Measurements from ENCODE around the gene DDX10.
A peak's percentile ranks its signal among the peaks of the same experiment; 100 is the strongest.

Gene DDX10

DNA sequence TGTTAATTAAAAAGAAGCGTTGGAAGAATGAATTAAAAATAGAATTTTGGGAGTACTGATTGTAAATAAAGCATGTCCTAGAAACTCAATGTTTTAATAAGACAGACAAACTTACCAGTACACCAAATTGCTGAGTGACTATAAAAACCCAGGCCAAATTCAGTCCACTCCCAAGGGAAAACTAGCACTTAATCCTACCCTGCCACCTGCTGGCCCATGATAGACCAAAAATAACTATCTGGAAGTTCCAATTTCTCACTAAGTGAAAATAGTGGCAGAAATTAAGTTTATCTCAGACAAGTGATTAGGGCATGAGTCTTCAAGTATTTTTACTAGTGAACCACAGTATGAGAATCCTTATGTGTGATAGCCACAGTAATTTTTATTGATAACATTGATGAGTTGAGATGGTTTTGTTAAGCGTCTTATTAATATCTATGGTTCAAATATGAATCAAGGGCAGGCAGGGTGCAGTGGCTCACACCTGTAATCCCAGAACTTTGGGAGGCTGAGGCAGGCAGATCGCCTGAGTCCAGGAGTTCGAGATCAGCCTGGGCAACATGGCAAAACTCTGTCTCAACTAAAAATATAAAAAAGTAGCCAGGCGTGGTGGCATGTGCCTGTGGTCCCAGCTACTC lies 9.8 kb upstream of the DDX10 start:
- DNase-seq (ENCODE audit: low spot score) = no peak

DNA sequence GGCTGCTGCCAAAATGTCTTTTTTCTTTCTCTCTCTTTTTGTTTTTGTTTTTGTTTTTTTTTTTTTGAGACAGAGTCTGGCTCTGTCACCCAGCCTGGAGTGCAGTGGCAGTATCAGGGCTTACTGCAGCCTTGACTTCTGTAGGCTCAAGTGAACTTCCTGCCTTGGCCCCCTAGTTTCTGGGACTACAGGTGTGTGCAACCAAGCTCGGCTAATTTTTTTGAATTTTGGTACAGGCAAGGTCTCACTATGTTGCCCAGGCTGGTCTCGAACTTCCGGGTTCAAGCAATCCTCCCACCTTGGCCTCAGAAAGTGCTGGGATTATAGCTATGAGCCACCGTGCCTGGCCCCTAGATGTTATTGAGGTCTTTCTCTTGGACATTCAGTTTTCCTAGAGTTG lies 2.2 kb upstream of the DDX10 start:
- no peak for DNase-seq (ENCODE audit: low spot score)

DNA sequence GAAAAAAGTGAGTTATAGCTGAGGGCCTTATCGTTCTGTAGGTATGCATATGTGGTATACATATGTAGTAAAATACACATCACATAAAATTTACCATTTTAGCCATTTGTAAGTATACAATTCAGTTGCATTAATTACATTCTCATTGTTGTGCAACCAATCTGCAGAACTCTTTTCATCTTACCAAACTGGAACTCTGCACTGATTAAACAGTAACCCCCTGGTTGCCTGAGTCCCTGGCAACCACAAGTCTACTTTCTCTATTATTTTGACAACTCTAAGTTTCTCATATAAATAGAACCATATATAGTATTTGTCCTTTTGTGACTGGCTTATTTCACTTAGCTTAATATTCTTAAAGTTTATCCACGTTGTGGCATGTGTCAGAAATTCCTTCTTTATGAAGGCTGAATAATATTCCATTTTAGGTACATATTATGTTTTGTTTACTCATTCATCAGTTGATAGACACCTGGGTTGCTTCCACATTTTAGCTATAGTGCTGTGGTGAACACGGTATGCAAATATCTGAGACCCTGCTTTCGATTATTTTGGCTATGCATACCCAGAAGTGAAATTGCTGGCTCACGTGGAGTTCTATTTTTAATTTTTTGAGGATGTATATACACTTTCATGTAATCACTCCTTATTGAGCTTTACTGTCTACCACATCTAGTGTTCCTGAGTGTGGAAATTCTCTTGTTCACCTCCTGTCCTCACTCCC lies 1.6 kb upstream of the DDX10 start:
- no peak for DNase-seq (ENCODE audit: low spot score)

DNA sequence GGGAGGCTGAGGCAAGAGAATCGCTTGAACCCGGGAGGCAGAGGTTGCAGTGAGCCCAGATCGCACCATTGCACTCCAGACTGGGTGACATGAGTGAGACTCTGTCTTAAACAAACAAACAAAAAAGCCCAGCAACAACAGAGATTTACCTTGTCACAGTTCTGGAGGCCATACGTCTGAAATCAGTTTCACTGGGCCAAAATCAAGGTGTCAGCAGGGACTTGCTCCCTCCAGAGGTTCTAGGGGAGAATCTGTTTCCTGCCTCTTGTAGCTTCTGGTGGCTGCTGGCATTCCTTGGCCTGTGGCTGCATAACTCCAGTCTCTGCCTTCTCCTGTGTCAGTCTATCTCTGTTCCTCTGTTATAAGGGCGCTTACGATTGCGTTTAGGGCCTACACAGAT lies 1.5 kb downstream of the DDX10 start:
- no peak for DNase-seq (ENCODE audit: low spot score)

DNA sequence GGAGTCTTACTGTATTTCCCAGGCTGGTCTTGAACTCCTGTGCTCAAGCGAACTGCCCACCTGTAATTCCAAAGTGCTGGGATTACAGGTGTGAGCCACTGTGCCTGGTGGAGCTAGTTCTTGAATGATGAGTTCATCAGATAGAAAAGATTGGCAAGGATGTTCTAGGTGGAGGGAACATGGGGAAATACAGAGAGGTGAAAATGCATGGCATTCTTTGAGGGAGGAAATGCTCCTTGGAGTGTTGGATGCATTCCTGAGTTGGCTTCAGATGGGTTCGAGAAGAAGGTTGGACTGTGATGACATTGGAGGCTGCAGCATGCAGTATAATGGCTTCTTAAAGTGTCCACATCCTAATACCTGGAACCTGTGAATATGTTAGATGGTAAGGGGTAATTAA lies 4.4 kb downstream of the DDX10 start:
- DNase-seq (ENCODE audit: low spot score) = no peak

DNA sequence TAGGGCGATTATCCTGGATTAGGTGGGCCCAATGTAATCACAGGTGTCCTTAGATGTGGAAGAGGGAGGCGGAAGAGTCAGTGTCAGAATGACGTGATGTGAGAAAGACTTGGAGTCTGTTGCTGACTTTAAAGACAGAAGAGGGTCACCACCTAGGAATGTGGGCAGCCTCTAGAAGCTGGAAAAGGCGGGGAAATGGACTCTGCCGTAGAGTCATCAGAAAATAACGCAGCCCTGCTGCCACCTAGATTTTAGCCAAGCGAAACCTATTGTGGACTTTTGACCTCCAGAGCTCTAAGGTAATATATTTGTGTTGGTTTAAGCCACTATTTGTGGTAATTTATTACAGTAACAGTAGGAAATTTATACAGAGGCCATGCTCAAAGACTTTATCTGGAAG lies 4.8 kb downstream of the DDX10 start:
- no peak for DNase-seq (ENCODE audit: low spot score)

DNA sequence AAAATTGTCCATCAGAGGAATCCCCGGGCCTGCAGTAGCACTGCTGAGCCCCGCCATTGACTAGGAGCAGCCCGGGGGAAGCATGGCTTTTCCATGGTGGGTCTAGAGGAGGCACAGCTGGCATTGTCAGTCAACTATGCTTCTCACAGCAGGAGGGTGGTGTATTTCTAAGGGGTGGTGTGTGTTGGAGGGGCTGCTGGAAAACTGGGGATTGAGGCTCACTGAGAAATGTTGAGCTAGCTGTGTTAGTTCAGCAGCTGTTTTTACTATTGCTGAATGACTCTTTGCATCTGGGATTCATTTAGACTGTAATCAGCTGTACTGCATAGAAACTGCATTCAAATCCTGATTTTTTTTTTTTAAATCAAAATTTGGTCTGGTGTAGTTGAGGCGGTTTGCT lies 5.6 kb downstream of the DDX10 start:
- DNase-seq (ENCODE audit: low spot score) = no peak

DNA sequence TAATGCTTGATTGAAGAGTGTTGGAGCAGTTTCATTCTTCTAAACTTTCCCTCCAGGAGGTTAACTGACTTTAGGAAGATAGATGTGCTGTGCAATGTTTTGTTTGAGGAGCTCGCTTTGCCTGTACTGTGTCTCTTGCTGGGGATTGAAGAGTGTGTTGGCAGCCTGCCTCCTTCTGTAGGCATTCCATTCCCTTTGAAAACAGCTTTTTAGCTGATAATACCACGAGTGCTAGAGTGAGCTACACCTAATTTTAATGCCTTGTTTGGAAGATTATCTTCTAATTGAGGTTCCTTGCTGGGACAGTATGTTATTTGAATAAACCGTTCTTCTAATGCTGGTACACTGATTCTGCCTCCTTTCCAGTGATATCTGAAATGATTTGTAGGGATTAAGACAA lies 7.2 kb downstream of the DDX10 start:
- DNase-seq (ENCODE audit: low spot score) = no peak

DNA sequence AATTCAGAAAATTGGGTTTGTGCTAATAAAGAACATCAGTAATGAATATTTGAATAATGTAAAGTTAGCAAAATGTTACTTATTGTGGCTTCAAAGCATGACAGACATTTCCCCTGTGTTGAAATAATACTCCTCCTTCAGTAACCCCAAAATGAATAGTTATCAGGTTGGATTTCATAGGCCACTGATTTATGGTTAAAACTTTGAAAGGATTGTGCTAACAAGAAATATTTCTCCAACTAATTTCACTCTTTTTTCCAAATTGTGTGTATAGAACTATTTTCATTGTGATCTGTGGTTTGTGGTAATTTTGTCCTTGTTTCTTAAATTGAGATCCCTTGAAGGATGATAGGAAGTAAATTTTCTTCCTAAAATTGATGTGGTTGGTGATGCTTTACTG lies 7.9 kb downstream of the DDX10 start:
- no peak for DNase-seq (ENCODE audit: low spot score)

DNA sequence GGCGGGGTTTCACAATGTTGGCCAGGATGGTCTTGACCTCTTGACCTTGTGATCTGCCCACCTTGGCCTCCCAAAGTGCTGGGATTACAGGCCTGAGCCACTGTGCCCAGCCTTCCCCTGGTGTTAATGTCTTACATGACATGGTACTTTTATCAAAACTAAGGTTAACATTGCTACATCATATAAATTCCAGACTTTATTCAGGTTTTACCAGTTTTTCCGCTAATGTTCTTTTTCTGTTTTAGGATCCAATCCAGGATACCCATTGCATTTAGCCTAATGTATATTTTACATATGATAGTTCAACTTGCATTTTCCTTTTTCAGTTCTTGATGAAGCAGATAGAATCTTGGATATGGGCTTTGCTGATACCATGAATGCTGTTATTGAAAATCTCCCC lies 14.2 kb downstream of the DDX10 start:
- no peak for DNase-seq (ENCODE audit: low spot score)

DNA sequence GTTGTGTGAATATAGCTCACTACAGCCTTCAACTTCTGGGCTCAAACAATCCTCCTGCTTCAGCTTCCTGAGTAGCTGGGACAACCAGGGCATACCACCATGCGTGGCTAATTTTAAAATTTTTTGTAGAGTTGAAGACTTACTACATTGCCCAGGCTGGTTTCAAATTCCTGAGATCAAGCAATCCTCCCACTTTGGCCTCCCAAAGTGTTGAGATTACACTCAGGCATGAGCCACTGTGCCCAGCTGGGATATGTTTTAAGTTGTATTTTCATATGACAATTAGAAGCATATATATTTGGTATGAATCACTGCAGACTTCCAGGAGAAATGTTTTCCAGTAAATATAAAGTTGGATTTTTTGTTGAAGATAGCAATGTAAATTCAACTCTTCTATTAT lies 15.4 kb downstream of the DDX10 start:
- no peak for DNase-seq (ENCODE audit: low spot score)

DNA sequence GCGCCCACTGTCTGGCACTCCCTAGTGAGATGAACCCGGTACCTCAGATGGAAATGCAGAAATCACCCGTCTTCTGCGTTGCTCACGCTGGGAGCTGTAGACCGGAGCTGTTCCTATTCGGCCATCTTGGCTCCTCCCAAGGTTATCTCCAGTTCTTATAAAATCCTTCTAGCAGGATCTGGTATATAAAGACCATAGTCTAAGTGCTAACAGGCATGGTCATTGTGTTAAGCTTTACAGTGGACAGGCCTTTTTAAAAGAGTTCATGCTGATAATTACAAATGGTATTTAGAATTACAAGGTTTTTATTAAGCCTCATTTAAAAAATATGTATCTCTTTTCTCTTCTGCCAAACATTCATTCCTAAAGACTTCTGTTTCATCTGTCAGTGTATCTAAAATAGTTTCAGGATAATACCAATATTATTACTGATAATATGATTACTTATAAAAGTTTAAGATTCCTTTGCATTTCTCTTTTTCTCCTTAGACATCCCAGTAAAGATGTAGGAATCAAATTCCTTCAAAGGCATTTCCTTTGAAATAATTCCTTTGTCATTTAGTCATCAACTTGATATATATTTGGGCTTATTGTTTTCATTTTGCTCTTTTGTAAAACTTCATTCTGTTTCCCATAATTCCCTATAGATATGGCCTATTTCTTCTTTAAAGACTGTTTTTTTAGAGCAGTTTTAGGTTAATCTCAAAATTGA lies 20.7 kb downstream of the DDX10 start:
- DNase-seq (ENCODE audit: low spot score) = no peak

DNA sequence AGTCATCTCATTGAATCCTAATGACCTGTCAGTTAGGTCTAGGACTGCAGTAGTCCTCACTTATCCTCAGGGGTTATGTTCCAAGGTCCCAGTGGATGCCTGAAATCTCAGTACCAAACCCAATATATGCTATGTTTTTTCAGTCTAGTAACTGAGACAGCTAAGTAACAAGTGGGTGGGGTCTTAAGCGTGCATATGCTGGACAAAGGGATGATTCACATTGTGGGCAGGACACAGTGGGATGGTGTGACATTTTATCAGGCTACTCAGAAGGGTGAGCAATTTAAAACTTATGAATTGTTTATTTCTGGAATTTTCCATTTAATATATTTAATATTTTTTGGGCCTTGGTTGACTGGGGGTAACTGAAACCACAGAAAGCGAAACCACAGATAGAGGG lies 29.0 kb downstream of the DDX10 start:
- no peak for DNase-seq (ENCODE audit: low spot score)

DNA sequence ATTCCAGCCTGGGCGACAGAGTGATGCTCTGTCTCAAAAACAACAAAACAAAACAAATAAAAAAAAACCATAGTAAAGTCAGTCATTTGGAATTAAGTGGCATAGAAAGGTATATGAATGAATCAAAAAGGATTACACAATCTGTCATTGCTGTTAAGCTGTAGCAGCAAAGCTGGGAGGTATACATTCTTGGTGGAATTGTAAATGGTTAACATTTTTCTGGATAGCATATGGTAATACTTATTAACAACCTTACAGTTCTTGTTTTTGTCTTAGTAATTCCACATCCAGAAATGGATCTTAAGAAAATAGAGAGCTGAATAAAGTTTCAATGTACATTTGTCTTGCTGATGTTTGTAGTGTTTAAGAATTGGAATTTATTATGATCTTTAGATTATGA lies 30.0 kb downstream of the DDX10 start:
- no peak for DNase-seq (ENCODE audit: low spot score)

DNA sequence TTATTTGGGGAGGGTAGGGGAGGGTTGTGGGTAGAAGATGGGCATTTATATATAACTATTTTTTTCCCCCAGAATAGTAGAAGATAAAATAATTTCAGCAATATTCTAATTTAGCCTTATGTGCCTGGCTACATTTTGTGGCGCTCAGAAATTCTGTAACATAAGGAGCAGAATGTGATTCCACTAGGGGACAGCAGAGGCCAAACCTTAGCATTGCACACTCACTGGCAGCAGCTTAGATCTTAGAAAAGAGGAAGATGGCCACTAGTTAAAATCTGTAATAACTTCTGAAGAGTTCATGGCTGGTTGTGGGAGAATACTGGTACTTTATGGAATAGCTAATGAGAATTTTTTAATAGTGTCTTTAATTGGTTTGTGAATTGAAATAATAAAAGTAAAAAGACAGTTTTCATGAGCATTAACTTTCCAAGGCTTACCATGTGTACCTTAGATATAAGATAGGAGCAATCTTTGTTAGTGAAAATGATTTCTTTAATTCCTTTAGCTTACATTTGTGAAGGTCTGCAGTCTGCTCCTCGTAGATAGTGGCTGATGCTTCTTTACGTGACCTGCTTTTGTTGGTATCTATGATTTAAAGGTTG lies 33.1 kb downstream of the DDX10 start:
- peak; percentile 69 for DNase-seq (ENCODE audit: low spot score)

DNA sequence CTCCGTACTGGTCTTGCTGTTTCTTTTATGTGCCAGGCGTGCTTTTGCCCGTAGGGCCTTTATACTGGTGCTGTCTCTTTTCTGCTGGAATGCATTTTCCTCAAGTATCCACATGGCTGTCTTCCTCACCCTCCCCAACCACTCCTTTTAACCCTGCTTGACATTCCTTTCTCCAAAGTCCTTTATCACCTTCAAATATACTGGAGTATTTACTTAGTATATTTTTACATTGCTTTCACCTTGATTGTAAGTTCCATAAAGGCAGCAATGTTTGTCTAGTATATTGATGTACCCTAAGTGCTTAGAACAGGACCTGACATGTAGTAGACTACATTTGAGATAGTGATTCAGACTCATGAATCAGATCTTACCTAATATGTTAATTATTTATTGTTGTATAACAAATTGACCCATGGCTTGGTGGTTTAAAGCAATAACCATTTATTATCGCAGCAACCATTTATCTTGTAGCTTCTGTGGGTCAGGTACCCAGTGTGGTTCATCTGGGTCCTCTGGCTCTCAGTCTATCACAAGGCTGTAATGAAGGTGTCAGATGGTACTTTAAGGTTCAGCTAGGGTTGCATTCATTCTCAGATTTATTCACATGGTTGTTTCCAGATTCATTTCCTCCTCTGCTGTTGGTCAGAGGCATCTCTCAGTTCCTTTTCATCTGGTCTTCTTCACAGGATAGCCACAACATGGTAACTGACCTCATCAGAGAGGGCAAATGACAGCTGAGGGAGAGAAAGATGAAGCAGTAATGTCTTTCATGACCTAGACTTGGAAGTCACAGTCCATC lies 34.2 kb downstream of the DDX10 start:
- no peak for DNase-seq (ENCODE audit: low spot score)

DNA sequence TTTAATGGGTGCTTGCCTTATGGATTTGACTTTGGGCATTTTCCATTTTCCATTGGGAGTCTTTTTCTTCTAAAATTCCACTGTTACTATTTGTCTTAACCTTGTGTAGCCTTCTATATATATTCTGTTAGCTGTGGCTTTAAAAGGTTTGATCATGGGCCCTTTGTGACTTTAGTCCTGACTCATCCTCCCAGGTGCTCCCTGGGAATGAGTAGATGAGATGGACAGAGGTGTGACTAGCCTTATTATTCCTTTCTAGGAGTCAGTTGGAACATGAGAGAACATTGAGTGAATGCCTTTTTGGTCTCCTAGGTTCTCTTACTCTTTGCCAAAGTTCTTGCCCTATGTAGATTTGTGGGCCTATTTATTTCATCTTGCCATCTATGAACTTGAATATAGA lies 39.0 kb downstream of the DDX10 start:
- no peak for DNase-seq (ENCODE audit: low spot score)

DNA sequence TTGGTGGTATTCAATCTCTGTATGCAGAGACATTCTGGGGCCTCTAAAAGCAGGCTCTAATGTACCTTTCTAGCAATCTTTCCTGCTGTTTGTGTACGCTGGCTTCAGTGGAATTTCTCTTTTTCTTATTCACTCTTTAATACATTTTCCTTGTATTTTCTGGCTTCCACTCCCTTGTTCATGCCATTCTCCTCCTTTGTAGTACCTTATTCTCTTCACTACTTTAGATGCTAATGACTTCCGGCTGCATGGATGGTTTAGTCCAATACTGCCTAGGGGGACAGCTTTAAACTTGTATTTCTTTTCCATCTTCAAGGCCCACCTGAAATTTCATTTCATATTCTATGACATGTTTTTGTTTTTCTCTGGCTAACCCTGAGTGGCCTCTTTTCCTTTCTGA lies 40.2 kb downstream of the DDX10 start:
- no peak for DNase-seq (ENCODE audit: low spot score)

DNA sequence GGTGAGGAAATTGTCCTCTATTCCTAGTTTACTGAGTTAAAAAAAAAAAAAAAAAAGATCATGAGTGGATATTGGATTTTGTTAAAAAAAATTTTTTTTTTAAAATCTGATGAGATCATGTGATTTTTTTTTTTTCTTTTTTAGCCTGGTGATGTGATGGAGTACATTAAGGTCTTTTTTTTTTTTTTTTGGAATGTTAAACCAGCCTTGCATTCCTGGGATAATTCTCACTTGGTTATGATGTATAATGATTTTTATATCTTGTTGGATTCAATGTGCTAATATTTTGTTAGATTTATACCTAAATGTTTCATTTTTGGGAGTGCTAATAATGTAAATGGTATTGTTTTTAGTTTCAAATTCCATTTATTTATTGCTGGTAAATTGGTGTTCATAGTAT lies 43.3 kb downstream of the DDX10 start:
- DNase-seq (ENCODE audit: low spot score) = no peak

DNA sequence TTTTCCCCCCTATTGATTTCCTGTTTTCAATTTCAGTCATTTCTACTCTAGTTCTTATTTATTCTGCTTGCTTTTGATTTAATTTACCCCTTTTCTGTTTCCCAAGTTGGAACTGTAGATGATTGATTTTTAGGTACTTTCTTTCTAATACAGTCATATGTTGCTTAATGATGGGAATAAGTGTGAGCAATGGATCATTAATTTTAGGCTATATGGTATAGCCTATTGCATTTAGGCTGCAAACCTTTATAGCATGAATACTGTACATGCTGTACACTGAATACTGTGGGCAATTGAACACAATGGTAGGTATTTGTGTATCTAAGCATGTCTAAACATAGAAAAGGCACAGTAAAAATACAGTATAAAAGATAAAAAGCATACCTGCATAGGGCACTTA lies 44.9 kb downstream of the DDX10 start:
- no peak for DNase-seq (ENCODE audit: low spot score)

DNA sequence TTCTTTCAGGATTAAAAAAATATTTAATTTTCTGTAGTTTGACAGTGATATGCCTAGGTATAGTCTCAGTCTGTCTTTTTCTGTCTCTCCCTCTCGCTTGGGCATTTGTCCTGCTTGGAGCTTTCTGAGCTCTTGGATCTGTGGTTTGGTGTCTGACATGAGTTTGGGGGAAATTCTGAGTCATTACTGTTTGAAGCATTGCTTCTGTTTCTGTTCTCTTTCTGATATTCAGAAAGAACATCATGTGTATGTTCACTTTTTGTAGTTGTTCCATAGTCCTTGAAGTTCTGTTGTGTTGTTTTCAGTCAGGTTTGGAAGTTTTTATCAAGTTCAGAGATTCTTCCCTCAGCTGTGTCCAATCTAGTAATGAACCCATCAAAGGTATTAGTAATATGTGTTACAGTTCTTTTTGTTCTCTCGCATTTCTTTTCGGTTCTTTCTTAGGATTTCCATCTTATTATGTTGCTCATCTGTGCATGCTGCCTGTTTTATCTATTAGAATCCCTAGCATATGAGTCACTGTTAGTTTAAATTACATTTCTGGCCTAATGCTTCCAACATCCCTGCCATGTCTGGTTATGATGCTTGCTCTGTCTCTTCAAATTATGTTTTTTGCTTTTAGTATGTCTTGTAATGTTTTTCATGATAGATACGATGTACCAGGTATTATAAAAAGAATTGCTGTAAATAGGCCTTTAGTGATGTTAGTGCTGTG lies 48.4 kb downstream of the DDX10 start:
- DNase-seq (ENCODE audit: low spot score) = no peak

DNA sequence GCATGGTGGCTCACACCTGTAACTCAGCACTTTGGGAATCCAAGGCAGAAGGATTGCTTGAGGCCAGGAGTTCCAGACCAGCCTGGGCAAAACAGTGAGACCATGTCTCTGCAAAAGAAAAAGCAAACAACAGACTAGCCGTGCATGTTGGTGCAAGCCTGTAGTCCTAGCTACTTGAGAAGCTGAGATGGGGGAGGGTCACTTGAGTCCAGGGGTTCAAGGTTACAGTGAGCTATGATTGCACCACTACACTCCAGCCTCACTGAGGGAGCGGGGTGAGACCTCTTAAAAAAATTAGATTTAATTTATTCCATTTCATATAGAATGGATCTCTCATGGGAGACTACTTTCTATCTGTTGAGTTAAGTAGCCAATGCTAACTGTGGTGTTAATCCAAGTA lies 50.4 kb downstream of the DDX10 start:
- no peak for DNase-seq (ENCODE audit: low spot score)
